Middle frontal gyrus (tissue), 1 donor: ENCODE data around the gene SLC9C1.

Experiments
- DNase-seq: peaks from one replicate; pipeline ENCODE4 v3.0.0-alpha.2; 2015; ENCODE audit warnings: low spot score; ENCODE audit errors: extremely low spot score

SLC9C1 gene

GRCh38 chr3:112307557-112307956, 13.5 kb upstream of the SLC9C1 start:
- no peak for DNase-seq

GRCh38 chr3:112306825-112307224, 12.8 kb upstream of the SLC9C1 start:
- no peak for DNase-seq

GRCh38 chr3:112304611-112305010, 10.6 kb upstream of the SLC9C1 start:
- DNase-seq: no peak

- DNase-seq: no peak
Measured at GRCh38 chr3:112303764-112304325, 9.8 kb upstream of the SLC9C1 start.

DNA sequence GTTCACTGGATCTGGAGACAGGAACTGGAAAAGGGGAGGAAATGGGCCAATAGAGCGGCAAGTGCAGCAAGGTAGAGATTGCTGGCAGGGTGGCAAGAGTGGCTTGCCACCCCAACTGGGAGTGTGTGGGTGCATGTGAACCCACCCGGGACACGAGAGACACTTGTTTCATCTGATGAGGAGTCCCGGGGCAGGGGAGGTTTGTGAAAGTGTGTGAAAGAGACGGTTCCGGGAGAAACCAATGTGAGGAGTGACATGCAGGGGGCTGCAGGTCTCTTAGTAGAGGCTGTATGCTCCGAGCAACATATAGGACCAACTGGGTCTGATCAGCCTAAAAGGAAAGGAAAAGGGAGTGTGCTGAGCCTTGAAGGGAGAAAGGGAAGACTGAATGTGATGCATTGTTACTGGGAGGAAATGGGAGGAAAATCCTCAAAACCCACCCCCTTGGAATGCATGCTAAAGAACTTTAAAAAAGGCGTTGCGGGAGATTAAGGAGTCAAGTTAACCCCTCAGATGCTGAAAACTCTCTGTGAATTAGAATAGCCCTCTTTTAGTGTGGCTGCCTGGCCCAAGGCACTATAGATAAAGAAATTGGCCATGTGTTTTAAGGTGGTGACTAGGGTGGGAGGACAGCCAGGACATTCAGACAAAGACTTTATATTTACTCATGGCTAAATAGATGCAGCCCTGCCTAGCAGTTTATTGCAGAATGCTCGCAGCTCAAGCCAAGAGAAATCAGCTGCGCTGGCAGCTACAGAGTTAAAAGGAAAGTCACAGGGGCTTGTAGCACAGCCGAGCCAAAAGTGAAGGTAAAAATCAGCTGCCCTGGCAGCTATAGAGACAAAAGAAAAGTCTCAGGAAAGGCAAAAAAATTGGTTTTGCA, 9.1 kb upstream of the SLC9C1 start:
- DNase-seq: no peak

DNA sequence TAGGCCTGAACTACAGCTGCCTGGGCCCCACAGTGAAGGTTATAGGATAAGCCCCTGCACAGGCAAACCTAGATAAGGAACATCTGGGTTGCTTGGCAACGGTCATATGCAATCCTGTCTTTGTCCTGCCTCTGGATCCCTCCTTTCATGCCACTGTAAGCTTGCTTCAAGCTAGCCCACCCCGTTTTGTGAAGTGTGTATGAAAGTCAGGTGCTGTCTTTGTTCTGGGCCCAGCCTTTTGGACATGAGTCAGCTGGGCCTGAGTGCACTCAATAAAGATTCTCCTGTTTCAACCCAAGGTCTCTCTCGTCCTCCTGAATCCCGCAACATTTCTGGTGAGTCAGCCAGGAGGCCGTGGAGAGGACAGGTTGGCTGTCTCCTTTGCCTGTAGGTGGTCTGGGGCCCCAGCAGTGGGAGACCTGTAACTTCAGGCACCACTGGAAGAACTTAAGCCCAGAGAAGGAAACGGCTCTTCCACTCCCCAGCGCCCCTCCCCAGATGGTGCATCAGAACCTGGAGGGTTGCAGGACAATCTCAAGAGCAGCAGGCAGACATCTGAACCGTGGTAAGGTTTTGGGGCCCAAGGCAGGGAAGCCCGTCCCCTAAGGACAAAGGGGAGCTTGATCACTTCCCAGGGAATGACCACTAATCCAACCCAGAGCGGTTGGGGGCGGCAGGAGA, 8.3 kb upstream of the SLC9C1 start:
- DNase-seq: no peak

DNA sequence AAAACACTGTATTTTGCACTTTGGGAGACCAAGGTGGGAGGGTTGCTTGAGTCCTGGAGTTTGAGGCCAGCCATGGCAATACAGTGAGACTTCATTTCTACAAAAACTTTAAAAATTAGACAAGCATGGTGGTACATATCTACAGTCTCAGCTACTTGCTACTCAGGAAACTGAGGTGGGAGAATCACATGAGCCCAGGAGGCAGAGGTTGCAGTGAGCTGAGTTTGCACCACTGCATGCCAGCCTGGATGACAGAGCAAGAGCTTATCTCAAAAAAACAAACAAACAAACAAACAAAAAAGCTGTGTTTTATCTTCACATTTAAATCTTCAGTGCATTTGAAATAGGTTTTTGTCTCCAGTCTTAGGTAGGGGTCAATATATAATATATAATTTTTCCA, 4.8 kb upstream of the SLC9C1 start:
- DNase-seq: no peak

DNA sequence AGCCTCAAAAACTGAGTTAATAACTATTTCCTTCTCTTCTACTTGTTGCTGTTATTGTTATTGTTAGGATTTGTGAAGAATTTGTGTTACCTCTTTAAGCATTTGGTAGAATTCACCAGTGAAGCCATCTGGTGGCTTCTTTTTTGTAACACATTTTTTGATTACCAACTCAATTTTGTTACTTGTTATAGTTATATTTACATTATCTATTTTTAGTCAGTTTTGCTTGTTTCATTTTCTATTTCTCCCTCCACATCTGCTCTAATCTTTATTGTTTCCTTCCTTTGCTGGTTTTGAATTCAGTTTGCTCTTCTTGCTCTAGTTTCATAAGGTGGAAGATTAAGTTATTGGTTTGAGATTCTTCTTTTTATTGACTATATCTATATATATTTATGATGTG, 3.7 kb upstream of the SLC9C1 start:
- no peak for DNase-seq

GRCh38 chr3:112289011-112289410, 5.0 kb downstream of the SLC9C1 start:
- DNase-seq: no peak

GRCh38 chr3:112280266-112280665, 13.8 kb downstream of the SLC9C1 start:
- no peak for DNase-seq

DNA sequence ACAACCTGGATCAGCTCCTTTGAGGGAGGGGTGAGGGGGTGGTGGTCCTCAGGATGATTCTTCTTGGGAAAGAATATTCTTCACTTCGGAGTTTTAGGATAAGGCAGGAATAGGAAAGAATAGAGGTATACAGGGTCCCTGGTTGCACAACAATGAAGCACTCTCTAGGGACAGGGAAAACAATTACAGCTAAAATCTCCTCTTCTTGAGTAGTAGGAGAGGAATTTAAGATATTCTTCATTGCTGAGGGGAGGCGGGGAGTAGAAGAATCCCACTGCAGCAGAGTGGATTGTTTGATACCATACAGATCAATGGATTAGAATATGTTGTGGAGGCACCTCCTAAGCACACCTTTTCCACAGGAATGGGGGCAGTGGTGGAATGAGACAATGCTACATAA, 20.5 kb downstream of the SLC9C1 start:
- DNase-seq: no peak

DNA sequence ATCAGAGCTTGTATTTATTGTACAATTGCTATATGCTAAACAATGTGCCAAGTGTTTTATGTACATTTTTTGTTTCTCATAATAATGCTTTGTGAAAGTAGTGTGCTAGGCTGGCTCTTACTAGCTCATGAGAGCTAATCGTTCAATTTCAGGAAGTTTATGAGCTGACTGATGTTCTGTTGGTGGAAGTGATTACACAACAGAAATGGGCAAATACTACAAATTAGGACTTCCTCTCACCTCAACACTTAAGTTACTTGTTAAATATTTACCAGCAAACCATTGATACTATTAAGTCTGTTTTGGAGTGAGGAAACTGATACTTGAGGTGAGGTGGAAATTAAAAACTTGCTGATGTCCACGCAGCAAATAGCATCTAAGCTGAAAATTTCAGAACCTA, 32.3 kb downstream of the SLC9C1 start:
- DNase-seq: no peak

GRCh38 chr3:112260563-112260962, 33.5 kb downstream of the SLC9C1 start:
- DNase-seq: no peak

GRCh38 chr3:112253301-112253971, 40.6 kb downstream of the SLC9C1 start:
- no peak for DNase-seq

GRCh38 chr3:112247900-112248299, 46.1 kb downstream of the SLC9C1 start:
- DNase-seq: no peak

DNA sequence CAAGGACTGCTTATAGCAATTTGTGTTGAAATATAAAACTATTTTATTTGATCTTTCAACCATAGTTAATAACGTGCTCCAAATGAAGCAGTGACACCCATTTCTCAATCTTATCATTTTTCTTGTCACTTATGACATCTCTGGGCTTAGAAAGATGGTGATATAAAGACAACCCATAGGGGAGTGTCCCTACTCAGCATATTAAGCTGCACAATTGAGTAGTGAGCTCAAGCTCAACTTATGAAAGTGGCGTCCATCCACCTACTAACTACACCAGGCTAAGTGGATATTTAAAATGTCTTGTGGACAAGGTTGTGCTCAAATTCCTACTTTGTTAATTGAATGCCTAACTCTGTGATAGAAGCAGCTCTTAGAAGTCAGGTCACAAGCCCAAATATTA, 46.7 kb downstream of the SLC9C1 start:
- DNase-seq: no peak

DNA sequence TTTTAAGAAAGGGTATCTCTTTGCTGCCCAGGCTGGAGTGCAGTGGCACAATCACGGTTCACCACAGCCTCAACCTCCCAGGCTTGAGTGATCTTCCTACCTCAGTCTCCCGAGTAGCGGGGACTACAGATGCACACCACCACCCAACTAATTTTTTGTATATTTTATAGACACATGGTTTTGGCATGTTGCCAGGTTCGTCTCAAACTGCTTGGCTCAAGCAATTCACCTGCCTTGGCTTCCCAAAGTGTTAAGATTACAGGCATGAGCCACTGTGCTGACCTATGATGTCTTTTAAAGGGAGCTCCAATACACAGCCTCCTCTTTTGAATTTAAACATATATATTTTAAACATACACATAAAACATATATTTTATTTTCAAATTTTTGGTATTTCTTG, 60.9 kb downstream of the SLC9C1 start:
- DNase-seq: no peak

DNA sequence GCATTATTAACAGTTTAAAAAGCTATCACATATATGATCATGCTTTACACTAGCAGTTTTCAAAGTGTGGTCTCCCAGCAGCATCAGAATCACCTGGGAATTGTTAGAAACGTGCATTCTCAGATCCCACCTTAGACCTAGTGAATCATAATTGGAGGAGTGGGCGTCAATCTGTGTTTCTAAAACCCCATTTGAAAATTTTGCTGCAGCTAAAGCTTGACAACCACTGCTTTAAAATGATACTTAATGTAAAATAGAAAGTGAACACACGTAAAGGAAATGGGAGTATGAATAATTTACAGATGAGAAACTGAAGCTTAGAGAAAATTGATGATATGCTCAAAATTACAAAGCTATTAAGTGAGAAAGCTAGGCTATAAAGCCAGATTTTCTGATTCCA, 62.3 kb downstream of the SLC9C1 start:
- DNase-seq: no peak

- DNase-seq: no peak
Measured at GRCh38 chr3:112230033-112230432, 64.0 kb downstream of the SLC9C1 start.

GRCh38 chr3:112228786-112229185, 65.2 kb downstream of the SLC9C1 start:
- DNase-seq: no peak

DNA sequence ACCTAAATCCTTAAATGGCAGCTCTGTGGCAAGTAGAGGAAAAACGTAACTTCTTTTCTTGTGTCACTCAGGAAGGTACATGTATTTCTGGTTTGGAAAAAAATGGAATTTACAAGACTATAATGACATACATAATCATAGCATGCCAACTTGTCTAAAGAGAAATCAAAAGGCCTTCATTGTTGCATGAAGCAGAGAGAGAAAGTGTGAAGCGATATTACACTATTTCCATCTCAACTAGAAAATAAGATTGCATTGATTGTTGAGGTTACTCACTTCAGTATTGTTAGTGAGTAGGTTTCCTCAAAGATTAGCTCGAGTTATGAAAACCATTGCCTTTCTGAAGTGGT, 93.7 kb downstream of the SLC9C1 start:
- no peak for DNase-seq
